Astrocyte (in vitro differentiated cells and primary cell): ENCODE measurements around the gene MPRIP. TPM values are rescaled to one million over a fixed set of nuclear protein-coding genes. Genes with fewer than 3 reads are reported as not detected.

Experiments used
- DNase-seq: peaks from one replicate; pipeline ENCODE4 v3.0.0-alpha.2; 2010; ENCODE audit warnings: low read depth
- FAIRE-seq: peaks from 2 replicates; lab custom pipeline; 2011; peaks lifted over from hg19 to GRCh38; lab: Jason Lieb, UNC
- H2AFZ ChIP-seq: 2 replicates; pipeline ENCODE4 v1.6.0; 2012; ENCODE audit warnings: low read depth, low read length, inconsistent platforms
- H3K27ac ChIP-seq: 2 replicates; pipeline ENCODE4 v1.5.1; 2011; ENCODE audit warnings: low read depth, low read length, inconsistent platforms
- H3K27me3 ChIP-seq: 2 replicates; pipeline ENCODE4 v1.6.0; 2011; ENCODE audit warnings: low read length, inconsistent platforms; ENCODE audit not compliant: insufficient read depth
- H3K36me3 ChIP-seq: 2 replicates; pipeline ENCODE4 v1.5.1; 2011; ENCODE audit warnings: low read length, inconsistent platforms; ENCODE audit not compliant: insufficient read depth
- H3K4me1 ChIP-seq: 2 replicates; pipeline ENCODE4 v1.5.1; 2011; ENCODE audit warnings: low read length, inconsistent platforms; ENCODE audit not compliant: insufficient read depth
- H3K4me2 ChIP-seq: 2 replicates; pipeline ENCODE4 v1.6.0; 2012; ENCODE audit warnings: low read length, inconsistent platforms
- H3K4me3 ChIP-seq: 2 replicates; pipeline ENCODE4 v1.5.1; 2011; ENCODE audit warnings: low read depth, mild to moderate bottlenecking, low read length, inconsistent platforms; ENCODE audit not compliant: insufficient read depth
- H3K79me2 ChIP-seq: 2 replicates; pipeline ENCODE4 v1.6.0; 2012; ENCODE audit warnings: mild to moderate bottlenecking, low read length, inconsistent platforms; ENCODE audit not compliant: insufficient read depth
- H3K9ac ChIP-seq: 2 replicates; pipeline ENCODE4 v1.6.0; 2012; ENCODE audit warnings: mild to moderate bottlenecking, low read length, inconsistent platforms
- H3K9me3 ChIP-seq: 2 replicates; pipeline ENCODE4 v1.5.1; 2012; ENCODE audit warnings: low read depth, mild to moderate bottlenecking, low read length, inconsistent platforms; ENCODE audit not compliant: insufficient read depth
- H4K20me1 ChIP-seq: 2 replicates; pipeline ENCODE4 v1.6.0; 2012; ENCODE audit warnings: low read length, inconsistent platforms; ENCODE audit not compliant: insufficient read depth
- H3K27ac Mint-ChIP-seq: one replicate; pipeline ENCODE4 v1.8.0; 2021; ENCODE audit warnings: mild to moderate bottlenecking, mixed read lengths; ENCODE audit not compliant: unreplicated experiment
- H3K27me3 Mint-ChIP-seq: one replicate; pipeline ENCODE4 v1.8.0; 2021; ENCODE audit warnings: low read depth, mixed read lengths; ENCODE audit not compliant: unreplicated experiment
- H3K36me3 Mint-ChIP-seq: one replicate; pipeline ENCODE4 v1.8.0; 2021; ENCODE audit warnings: low read depth, mixed read lengths; ENCODE audit not compliant: unreplicated experiment
- H3K4me1 Mint-ChIP-seq: one replicate; pipeline ENCODE4 v1.8.0; 2021; ENCODE audit warnings: low read depth, mixed read lengths; ENCODE audit not compliant: unreplicated experiment
- H3K4me3 Mint-ChIP-seq: one replicate; pipeline ENCODE4 v1.8.0; 2021; ENCODE audit warnings: mild to moderate bottlenecking, moderate library complexity, mixed read lengths; ENCODE audit not compliant: unreplicated experiment
- H3K9me3 Mint-ChIP-seq: one replicate; pipeline ENCODE4 v1.8.0; 2021; ENCODE audit warnings: mild to moderate bottlenecking, mixed read lengths; ENCODE audit not compliant: unreplicated experiment
- CTCF ChIP-seq: IDR thresholded peaks from 2 replicates; pipeline ENCODE4 v1.5.1; 2011; ENCODE audit warnings: low read depth, mild to moderate bottlenecking, inconsistent platforms, low read length, moderate library complexity; ENCODE audit not compliant: insufficient read depth
- EZH2 ChIP-seq: IDR thresholded peaks from 2 replicates; pipeline ENCODE4 v1.6.1; 2012; ENCODE audit warnings: mild to moderate bottlenecking, low read length, inconsistent platforms; ENCODE audit not compliant: insufficient read depth
- total RNA-seq: library from RNA; stranded (reverse); gene quantifications from 2 replicates; pipeline ENCODE4 v1.2.1, GENCODE V29; 2021

Gene MPRIP
- total RNA-seq, 1 donor from 2014 or later: 176 TPM

GRCh38 chr17:17172990-17173389 is 130.7 kb downstream of the MPRIP start:
- peaks cover 58% of the 10 kb centered on the region for H3K36me3 ChIP-seq

GRCh38 chr17:17173921-17174320 is 131.7 kb downstream of the MPRIP start:
- Histone ChIP-seq H3K9me3 (no peaks in the 10 kb centered on the region), H3K27me3 (no peaks in the 10 kb centered on the region), H3K4me1 (no peaks in the 10 kb centered on the region), H3K36me3 (peaks cover 59% of the 10 kb centered on the region), H3K9ac (no peak overlapping the region), H3K4me3 (no peak overlapping the region), H4K20me1 (peaks cover 13% of the 10 kb centered on the region), H3K27ac (no peak overlapping the region), H2AFZ (no peak overlapping the region), H3K4me2 (no peak overlapping the region), H3K79me2 (peaks cover 2% of the 10 kb centered on the region)
- H3K4me3 Mint-ChIP-seq: no peak overlapping the region
- H3K27ac Mint-ChIP-seq: no peak overlapping the region
- H3K27me3 Mint-ChIP-seq: no peaks in the 10 kb centered on the region
- H3K4me1 Mint-ChIP-seq: no peaks in the 10 kb centered on the region
- no peak for DNase-seq
- no peaks in the 10 kb centered on the region for H3K9me3 Mint-ChIP-seq
- FAIRE-seq: no peak
- no peak for TF ChIP-seq EZH2
- TF ChIP-seq CTCF: no peak
- peaks cover 21% of the 10 kb centered on the region for H3K36me3 Mint-ChIP-seq

More at GRCh38 chr17:17172990-17173389, 130.7 kb downstream of the MPRIP start:
- no peak for TF ChIP-seq EZH2
- no peak for TF ChIP-seq CTCF
- FAIRE-seq: no peak
- H2AFZ ChIP-seq: no peak overlapping the region
- no peak overlapping the region for H3K9ac ChIP-seq
- H3K79me2 ChIP-seq: peaks cover 4% of the 10 kb centered on the region
- no peaks in the 10 kb centered on the region for H3K4me1 Mint-ChIP-seq
- H4K20me1 ChIP-seq: peaks cover 18% of the 10 kb centered on the region
- no peak overlapping the region for H3K4me2 ChIP-seq
- no peaks in the 10 kb centered on the region for H3K9me3 ChIP-seq
- DNase-seq: no peak
- H3K9me3 Mint-ChIP-seq: no peaks in the 10 kb centered on the region
- H3K27me3 Mint-ChIP-seq: no peaks in the 10 kb centered on the region
- no peak overlapping the region for H3K4me3 Mint-ChIP-seq
- H3K36me3 Mint-ChIP-seq: peaks cover 22% of the 10 kb centered on the region
- H3K27ac ChIP-seq: no peak overlapping the region
- H3K4me1 ChIP-seq: no peaks in the 10 kb centered on the region
- no peak overlapping the region for H3K27ac Mint-ChIP-seq
- no peaks in the 10 kb centered on the region for H3K27me3 ChIP-seq
- H3K4me3 ChIP-seq: no peak overlapping the region

GRCh38 chr17:17175340-17175739 is 133.1 kb downstream of the MPRIP start:
- no peak overlapping the region for H3K4me2 ChIP-seq
- H3K27ac Mint-ChIP-seq: no peak overlapping the region
- no peaks in the 10 kb centered on the region for H3K9me3 Mint-ChIP-seq
- H3K27me3 ChIP-seq: no peaks in the 10 kb centered on the region
- no peak overlapping the region for H3K4me3 Mint-ChIP-seq
- H3K9ac ChIP-seq: no peak overlapping the region
- no peak for FAIRE-seq
- TF ChIP-seq CTCF (no peak), EZH2 (no peak)
- H3K4me3 ChIP-seq: no peak overlapping the region
- no peaks in the 10 kb centered on the region for H3K27me3 Mint-ChIP-seq
- H3K4me1 ChIP-seq: no peaks in the 10 kb centered on the region
- DNase-seq: no peak
- no peak overlapping the region for H2AFZ ChIP-seq
- H3K79me2 ChIP-seq: no peaks in the 10 kb centered on the region
- H3K36me3 ChIP-seq: peaks cover 65% of the 10 kb centered on the region
- H3K36me3 Mint-ChIP-seq: peaks cover 20% of the 10 kb centered on the region
- peaks cover 14% of the 10 kb centered on the region for H4K20me1 ChIP-seq
- H3K27ac ChIP-seq: no peak overlapping the region
- no peaks in the 10 kb centered on the region for H3K4me1 Mint-ChIP-seq
- no peaks in the 10 kb centered on the region for H3K9me3 ChIP-seq
